CD14-positive monocyte (primary cell): Measurements from ENCODE around the gene BOC. TPM values are rescaled to one million over a fixed set of nuclear protein-coding genes. Genes with fewer than 3 reads are reported as not detected.

ENCODE experiments used
- DNase-seq, 3 donors: peaks; one replicate each; pipeline ENCODE4 v3.0.0-alpha.2; 2011 to 2022
- H2AFZ ChIP-seq: 2 replicates; pipeline ENCODE4 v1.6.0; 2012; ENCODE audit warnings: mild to moderate bottlenecking, low read depth, low read length, inconsistent platforms; ENCODE audit not compliant: insufficient read depth, poor library complexity, severe bottlenecking
- H3K27ac ChIP-seq, 2 donors: 1 replicate in 1 of 2; 2 replicates in 1 of 2; pipeline ENCODE4 v1.5.1; 2012 to 2013; ENCODE audit warnings: low read length in 2 of 2, control low read depth in 1 of 2, inconsistent platforms in 1 of 2, low read depth in 1 of 2, mild to moderate bottlenecking in 1 of 2
- H3K27me3 ChIP-seq, 2 donors: one replicate each; pipeline versions ENCODE4 v1.6.0 to v1.6.1; 2011 to 2013; ENCODE audit warnings: low read length in 2 of 2; ENCODE audit not compliant: control insufficient read depth in 2 of 2, insufficient read depth in 2 of 2
- H3K36me3 ChIP-seq, 2 donors: replicated peaks in 1 of 2; 1 replicate in 1 of 2; 2 replicates in 1 of 2; pipeline versions ENCODE4 v1.5.1 to v1.6.1; 2012 to 2013; ENCODE audit warnings: low read length in 2 of 2, control low read depth in 1 of 2, inconsistent platforms in 1 of 2, mild to moderate bottlenecking in 1 of 2; ENCODE audit not compliant: insufficient read depth in 2 of 2, control insufficient read depth in 1 of 2
- H3K4me1 ChIP-seq, 2 donors: 1 replicate in 1 of 2; 2 replicates in 1 of 2; pipeline versions ENCODE4 v1.5.1 to v1.6.1; 2012 to 2013; ENCODE audit warnings: low read length in 2 of 2, control low read depth in 1 of 2, inconsistent platforms in 1 of 2, mild to moderate bottlenecking in 1 of 2, moderate library complexity in 1 of 2; ENCODE audit not compliant: insufficient read depth in 2 of 2, control insufficient read depth in 1 of 2
- H3K4me2 ChIP-seq: replicated peaks from 2 replicates; pipeline ENCODE3; 2012; ENCODE audit warnings: low read length, moderate library complexity, mild to moderate bottlenecking; ENCODE audit not compliant: poor library complexity, severe bottlenecking; ENCODE audit errors: extremely low read depth
- H3K4me3 ChIP-seq, 3 experiments: fragments of 200-600 bp in 1 of 3; sonication (generic) in 1 of 3; replicated peaks in 1 of 3; 1 replicate in 2 of 3; 2 replicates in 1 of 3; pipeline ENCODE4 v1.5.1; 2011 to 2013; ENCODE audit warnings: low read length in 3 of 3, mild to moderate bottlenecking in 3 of 3, control low read depth in 2 of 3, low read depth in 2 of 3, inconsistent platforms in 1 of 3, moderate library complexity in 1 of 3
- H3K79me2 ChIP-seq: 2 replicates; pipeline ENCODE4 v1.6.0; 2012; ENCODE audit warnings: mild to moderate bottlenecking, control low read depth, inconsistent platforms, low read length, moderate library complexity; ENCODE audit not compliant: insufficient read depth
- H3K9ac ChIP-seq: 2 replicates; pipeline ENCODE4 v1.6.0; 2017; ENCODE audit warnings: low read length, mild to moderate bottlenecking; ENCODE audit not compliant: insufficient read depth, poor library complexity, severe bottlenecking
- H3K9me3 ChIP-seq, 2 donors: replicated peaks in 1 of 2; 1 replicate in 1 of 2; 2 replicates in 1 of 2; pipeline versions ENCODE4 v1.5.1 to v1.6.1; 2012 to 2013; ENCODE audit warnings: low read length in 2 of 2, control low read depth in 1 of 2; ENCODE audit not compliant: control insufficient read depth in 1 of 2, insufficient read depth in 1 of 2
- H4K20me1 ChIP-seq: 2 replicates; pipeline ENCODE4 v1.6.0; 2012; ENCODE audit warnings: mild to moderate bottlenecking, low read length, control low read depth, moderate library complexity; ENCODE audit not compliant: insufficient read depth
- H3K27ac Mint-ChIP-seq, 7 donors: one replicate each; pipeline ENCODE4 v1.8.0; 2020; ENCODE audit warnings: mild to moderate bottlenecking in 7 of 7, mixed read lengths in 7 of 7, moderate library complexity in 6 of 7, inconsistent platforms in 2 of 7
- H3K27me3 Mint-ChIP-seq, 3 donors: one replicate each; pipeline ENCODE4 v1.8.0; 2021 to 2022; ENCODE audit warnings: low read depth in 3 of 3, mild to moderate bottlenecking in 3 of 3, mixed read lengths in 3 of 3, moderate library complexity in 3 of 3, inconsistent platforms in 1 of 3
- H3K36me3 Mint-ChIP-seq, 2 donors: one replicate each; pipeline ENCODE4 v1.8.0; 2020; ENCODE audit warnings: mixed read lengths in 2 of 2, inconsistent platforms in 1 of 2, mild to moderate bottlenecking in 1 of 2
- H3K4me1 Mint-ChIP-seq: one replicate; pipeline ENCODE4 v1.8.0; 2020; ENCODE audit warnings: mild to moderate bottlenecking, mixed read lengths
- H3K4me3 Mint-ChIP-seq, 2 donors: one replicate each; pipeline ENCODE4 v1.8.0; 2020; ENCODE audit warnings: mild to moderate bottlenecking in 2 of 2, mixed read lengths in 2 of 2, moderate library complexity in 1 of 2
- H3K9me3 Mint-ChIP-seq, 7 donors: one replicate each; pipeline ENCODE4 v1.8.0; 2020 to 2022; ENCODE audit warnings: mixed read lengths in 7 of 7, mild to moderate bottlenecking in 6 of 7, moderate library complexity in 6 of 7, inconsistent platforms in 2 of 7
- WGBS: methylation state at CpG from one replicate; pipeline ENCODE4 v1.1.5; 2013; ENCODE audit warnings: missing lambda C conversion rate; ENCODE audit not compliant: insufficient coverage; 5-methylcytosine and 5-hydroxymethylcytosine counted together
- intact Hi-C, 2 donors: fragments of 100-400 bp; cut with micrococcal nuclease; formaldehyde crosslinking; loops; one replicate each; pipeline versions ENCODE4 v1.15.0 to v1.15.1; 2023
- polyA plus RNA-seq, 3 donors: library from polyadenylated mRNA; depleted of rRNA in 1 of 3; unstranded in 2 of 3; stranded (reverse) in 1 of 3; fragments of 300-500 nt in 2 of 3; fragments of >200 nt in 1 of 3; fragmentation: Illumina TruSeq in 2 of 3; gene quantifications; 1 replicate in 2 of 3; 2 replicates in 1 of 3; pipeline ENCODE4 v1.2.3, GENCODE V29; 2012 to 2021
- TF ChIP-seq, protein P1 (sequence below): fragments of 200-600 bp; IDR thresholded peaks from one replicate; pipeline ENCODE4 v1.8.0; 2022; ENCODE audit warnings: antibody characterized with exemption, mild to moderate bottlenecking

The BOC gene
- polyA plus RNA-seq, 3 donors, result not detected

GRCh38 chr3:113220721-113221120 lies 9.4 kb downstream of the BOC start:
- Histone ChIP-seq H3K27ac (no peak overlapping the region), H3K4me1 (peaks cover 8 to 9% of the 10 kb centered on the region in 2 donors), H3K79me2 (no peaks in the 10 kb centered on the region), H3K27me3 (no peaks in the 10 kb centered on the region), H3K4me3 (no peak overlapping the region), H3K36me3 (no peaks in the 10 kb centered on the region), H3K4me2 (no peak overlapping the region), H4K20me1 (no peaks in the 10 kb centered on the region), H3K9me3 (no peaks in the 10 kb centered on the region), H3K9ac (no peak overlapping the region), H2AFZ (no peak overlapping the region)
- intact Hi-C loops, result no loop called here
- TF ChIP-seq, protein P1, sequence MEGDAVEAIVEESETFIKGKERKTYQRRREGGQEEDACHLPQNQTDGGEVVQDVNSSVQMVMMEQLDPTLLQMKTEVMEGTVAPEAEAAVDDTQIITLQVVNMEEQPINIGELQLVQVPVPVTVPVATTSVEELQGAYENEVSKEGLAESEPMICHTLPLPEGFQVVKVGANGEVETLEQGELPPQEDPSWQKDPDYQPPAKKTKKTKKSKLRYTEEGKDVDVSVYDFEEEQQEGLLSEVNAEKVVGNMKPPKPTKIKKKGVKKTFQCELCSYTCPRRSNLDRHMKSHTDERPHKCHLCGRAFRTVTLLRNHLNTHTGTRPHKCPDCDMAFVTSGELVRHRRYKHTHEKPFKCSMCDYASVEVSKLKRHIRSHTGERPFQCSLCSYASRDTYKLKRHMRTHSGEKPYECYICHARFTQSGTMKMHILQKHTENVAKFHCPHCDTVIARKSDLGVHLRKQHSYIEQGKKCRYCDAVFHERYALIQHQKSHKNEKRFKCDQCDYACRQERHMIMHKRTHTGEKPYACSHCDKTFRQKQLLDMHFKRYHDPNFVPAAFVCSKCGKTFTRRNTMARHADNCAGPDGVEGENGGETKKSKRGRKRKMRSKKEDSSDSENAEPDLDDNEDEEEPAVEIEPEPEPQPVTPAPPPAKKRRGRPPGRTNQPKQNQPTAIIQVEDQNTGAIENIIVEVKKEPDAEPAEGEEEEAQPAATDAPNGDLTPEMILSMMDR, result no peak
- H3K27ac Mint-ChIP-seq, result no peak overlapping the region
- H3K4me3 Mint-ChIP-seq, result peak overlapping the region in 1 of 2 donors; percentile 19
- DNase-seq, result no peak
- peaks cover 10 to 25% (median 12%) of the 10 kb centered on the region in 3 donors for H3K27me3 Mint-ChIP-seq
- peaks cover 0 to 1% (median 0%) of the 10 kb centered on the region in 7 donors for H3K9me3 Mint-ChIP-seq
- H3K4me1 Mint-ChIP-seq, result peaks cover 23% of the 10 kb centered on the region
- WGBS, result 96% methylated on average over 5 of the region's 5 CpGs
- H3K36me3 Mint-ChIP-seq, result peaks cover 0 to 2% of the 10 kb centered on the region in 2 donors

- WGBS, result 64% methylated on average over 2 of the region's 2 CpGs
- Histone ChIP-seq H3K4me2 (no peak overlapping the region), H3K4me3 (no peak overlapping the region), H3K9me3 (no peaks in the 10 kb centered on the region), H3K4me1 (peaks cover 8 to 9% of the 10 kb centered on the region in 2 donors), H3K27me3 (no peaks in the 10 kb centered on the region), H4K20me1 (no peaks in the 10 kb centered on the region), H3K79me2 (no peaks in the 10 kb centered on the region), H2AFZ (no peak overlapping the region), H3K9ac (no peak overlapping the region), H3K27ac (no peak overlapping the region), H3K36me3 (no peaks in the 10 kb centered on the region)
- Mint-ChIP-seq H3K27ac (no peak overlapping the region), H3K27me3 (peaks cover 10 to 24% (median 11%) of the 10 kb centered on the region in 3 donors), H3K36me3 (peaks cover 0 to 2% of the 10 kb centered on the region in 2 donors), H3K4me1 (peaks cover 23% of the 10 kb centered on the region), H3K4me3 (no peak overlapping the region), H3K9me3 (peaks cover 0 to 1% (median 0%) of the 10 kb centered on the region in 7 donors)
- TF ChIP-seq, protein P1, result no peak
- intact Hi-C loops, result no loop called here
- no peak for DNase-seq
These were observed 10.4 kb downstream of the BOC start for GRCh38 chr3:113221721-113222257.
